Activated effector memory CD4-positive, alpha-beta T cell treated with anti-CD3 and anti-CD28 coated beads, Interleukin-2, amount 50 U/mL, for 16 hours (primary cell): ENCODE results near the gene CXCL3.

Experiments
- DNase-seq: peaks from one replicate; pipeline ENCODE4 v3.0.0-alpha.2; 2020

The CXCL3 gene

DNA sequence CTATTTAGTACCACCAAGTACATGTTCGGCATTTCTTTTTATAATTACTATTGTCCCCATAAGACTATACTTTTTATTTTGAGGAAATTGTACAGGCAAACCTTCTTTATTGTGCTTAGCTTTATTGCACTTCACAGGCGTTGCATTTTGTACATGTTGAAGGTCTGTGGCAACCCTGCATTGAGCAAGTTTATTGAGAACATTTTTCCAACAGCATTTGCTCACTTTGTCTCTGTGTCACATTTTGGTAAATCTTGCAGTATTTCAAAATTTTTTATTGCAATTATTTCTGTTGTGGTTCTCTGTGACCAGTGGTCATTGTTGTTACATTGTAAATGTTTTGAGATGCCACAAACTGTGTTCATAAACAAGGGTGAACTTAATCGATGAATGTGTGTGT is 29.2 kb downstream of the CXCL3 start:
- DNase-seq, result no peak

DNA sequence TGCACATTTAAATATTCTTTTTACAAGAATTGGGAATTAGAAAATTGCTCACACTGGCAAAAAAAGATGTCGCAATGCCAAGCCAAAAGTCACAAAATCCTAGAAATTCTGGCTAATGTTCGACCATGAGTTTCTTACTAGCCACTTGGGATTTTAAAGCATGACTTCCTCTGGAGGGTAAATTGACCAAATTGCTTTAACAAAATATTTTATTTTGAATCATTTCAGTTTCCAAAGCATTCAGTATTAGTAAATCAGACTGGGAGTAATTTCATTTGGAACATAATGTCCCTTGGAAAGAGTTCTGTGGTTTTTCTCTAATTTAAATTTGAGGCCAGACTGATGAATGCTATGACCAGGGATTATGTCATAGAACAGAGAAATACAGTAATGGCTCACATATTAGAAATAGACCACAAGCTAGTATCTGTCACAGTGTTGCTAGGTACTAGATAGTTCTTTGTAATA is 32.4 kb downstream of the CXCL3 start:
- DNase-seq, result no peak

GRCh38 chr4:74005528-74005927 is 33.0 kb downstream of the CXCL3 start:
- DNase-seq, result no peak

DNA sequence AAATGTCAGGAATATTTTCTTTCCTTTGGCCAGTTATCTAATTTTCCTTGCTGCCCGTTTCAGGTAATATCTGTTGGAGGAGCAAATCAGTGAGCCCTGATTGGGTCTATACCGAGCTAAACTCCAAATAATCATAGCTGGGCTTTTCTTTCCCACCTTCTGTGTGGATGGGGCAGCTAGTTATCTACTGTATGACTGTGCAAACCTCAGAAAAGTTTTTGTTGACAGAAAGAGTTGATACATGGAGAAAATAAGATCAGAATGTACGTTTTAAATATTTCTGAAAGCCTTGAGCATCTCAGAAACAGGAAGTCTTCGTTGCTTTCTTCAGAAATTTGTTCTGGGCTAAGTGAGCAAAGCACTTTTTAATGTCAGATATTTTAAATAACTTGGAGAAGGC is 33.8 kb downstream of the CXCL3 start:
- DNase-seq, result no peak

GRCh38 chr4:74000301-74000700 is 38.2 kb downstream of the CXCL3 start:
- DNase-seq, result no peak

- DNase-seq, result no peak
Observed at GRCh38 chr4:73998040-73999011, 40.2 kb downstream of the CXCL3 start, which contains the start of gene CXCL5. CXCL5 (minus strand) TSS chr4:73998677; CDS start chr4:73998581, 96 bp downstream.

- no peak for DNase-seq
Observed at GRCh38 chr4:73992050-73992449, 46.4 kb downstream of the CXCL3 start.

- no peak for DNase-seq
Observed at GRCh38 chr4:73991742-73992000, 46.8 kb downstream of the CXCL3 start.

DNA sequence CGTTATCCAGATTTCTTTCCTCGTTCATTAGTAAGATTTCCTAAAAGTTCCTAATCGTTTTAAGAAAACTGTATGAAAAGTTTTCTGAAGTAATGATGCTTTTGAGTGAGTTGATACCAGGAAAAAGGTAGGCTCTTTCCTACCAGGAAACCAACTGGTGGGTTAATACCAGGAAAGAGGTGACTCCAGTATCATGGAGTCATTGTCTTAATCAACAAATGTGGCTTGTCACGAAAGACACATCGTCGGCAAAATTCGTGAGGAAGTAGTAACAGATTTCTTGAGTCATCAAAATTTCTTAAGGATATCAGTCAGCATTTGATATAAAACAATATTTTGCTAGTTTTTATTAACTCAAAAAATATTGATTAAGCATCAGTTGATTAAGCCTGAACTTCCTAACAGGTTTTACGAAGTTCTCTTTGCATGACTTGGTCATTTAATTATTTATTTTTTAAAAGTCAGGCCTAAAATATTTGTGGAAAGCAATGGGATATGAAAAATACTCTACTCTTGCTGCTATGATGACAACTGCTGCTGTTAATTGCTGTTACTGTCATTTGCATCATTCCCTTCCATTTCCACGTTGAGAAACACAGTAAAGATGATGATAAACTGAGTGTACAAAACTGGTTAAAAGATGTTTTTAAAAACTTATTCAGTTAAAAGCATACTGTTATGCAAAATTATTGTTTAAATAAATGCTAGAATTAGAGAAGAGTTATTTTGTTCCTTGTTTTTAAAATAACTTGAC is 47.3 kb downstream of the CXCL3 start:
- DNase-seq, result no peak

- DNase-seq, result no peak
Observed at GRCh38 chr4:73989928-73990327, 48.6 kb downstream of the CXCL3 start.

- DNase-seq, result no peak
Observed at GRCh38 chr4:73989031-73989430, 49.5 kb downstream of the CXCL3 start.

- no peak for DNase-seq
Observed at GRCh38 chr4:73988061-73988460, 50.4 kb downstream of the CXCL3 start, which contains the start of gene PPBP. PPBP (minus strand) TSS chr4:73988190; CDS start chr4:73988103, 87 bp downstream.
